ENCODE results near the gene LRRC9.

DNA sequence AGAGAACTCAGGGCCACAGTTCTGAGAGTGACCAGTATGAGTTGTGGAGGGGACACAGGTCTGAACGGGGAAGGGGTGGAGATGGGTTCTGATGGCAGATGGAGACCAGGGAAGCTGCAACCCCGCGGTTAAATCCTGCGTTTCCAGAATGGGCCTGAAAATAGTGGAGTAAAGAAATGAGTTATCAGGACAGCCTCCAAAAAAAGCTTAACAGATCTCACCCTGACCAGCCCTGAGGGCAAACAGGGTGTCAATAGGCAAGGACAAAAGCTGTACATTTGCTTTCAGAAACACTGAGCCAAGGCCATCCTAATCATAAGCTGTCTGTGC lies 48.8 kb upstream of the LRRC9 start:
- TF ChIP-seq, protein P1, sequence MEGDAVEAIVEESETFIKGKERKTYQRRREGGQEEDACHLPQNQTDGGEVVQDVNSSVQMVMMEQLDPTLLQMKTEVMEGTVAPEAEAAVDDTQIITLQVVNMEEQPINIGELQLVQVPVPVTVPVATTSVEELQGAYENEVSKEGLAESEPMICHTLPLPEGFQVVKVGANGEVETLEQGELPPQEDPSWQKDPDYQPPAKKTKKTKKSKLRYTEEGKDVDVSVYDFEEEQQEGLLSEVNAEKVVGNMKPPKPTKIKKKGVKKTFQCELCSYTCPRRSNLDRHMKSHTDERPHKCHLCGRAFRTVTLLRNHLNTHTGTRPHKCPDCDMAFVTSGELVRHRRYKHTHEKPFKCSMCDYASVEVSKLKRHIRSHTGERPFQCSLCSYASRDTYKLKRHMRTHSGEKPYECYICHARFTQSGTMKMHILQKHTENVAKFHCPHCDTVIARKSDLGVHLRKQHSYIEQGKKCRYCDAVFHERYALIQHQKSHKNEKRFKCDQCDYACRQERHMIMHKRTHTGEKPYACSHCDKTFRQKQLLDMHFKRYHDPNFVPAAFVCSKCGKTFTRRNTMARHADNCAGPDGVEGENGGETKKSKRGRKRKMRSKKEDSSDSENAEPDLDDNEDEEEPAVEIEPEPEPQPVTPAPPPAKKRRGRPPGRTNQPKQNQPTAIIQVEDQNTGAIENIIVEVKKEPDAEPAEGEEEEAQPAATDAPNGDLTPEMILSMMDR (IDR thresholded peaks at IDR 0.05), result no peak
- no peak for TF ChIP-seq ZFX (IDR thresholded peaks at IDR 0.05; ENCODE audit: borderline replicate concordance)

All from 22Rv1 (cell line).